Kidney (tissue), 14 donors: ENCODE data around the gene CDH8. TPM values are rescaled to one million over a fixed set of nuclear protein-coding genes. Genes with fewer than 3 reads are reported as not detected.

ENCODE experiments used
- DNase-seq, 5 donors: peaks; one replicate each; pipeline ENCODE4 v3.0.0-alpha.2; 2013 to 2020
- FAIRE-seq: peaks from 2 replicates; lab custom pipeline; 2012; peaks lifted over from hg19 to GRCh38; lab: Jason Lieb, UNC
- H3K27ac ChIP-seq, 2 donors: one replicate each; pipeline ENCODE4 v1.7.0; 2013; ENCODE audit warnings: low read depth in 2 of 2, low read length in 2 of 2, inconsistent platforms in 1 of 2
- H3K27me3 ChIP-seq: one replicate; pipeline ENCODE4 v1.7.1; 2013; ENCODE audit warnings: low read length, inconsistent platforms; ENCODE audit not compliant: control insufficient read depth, insufficient read depth
- H3K36me3 ChIP-seq, 3 donors: one replicate each; pipeline versions ENCODE4 v1.7.0 to v1.7.1; 2013; ENCODE audit warnings: low read length in 3 of 3, control low read depth in 1 of 3, inconsistent platforms in 1 of 3; ENCODE audit not compliant: insufficient read depth in 3 of 3, control insufficient read depth in 2 of 3
- H3K4me1 ChIP-seq, 3 donors: one replicate each; pipeline versions ENCODE4 v1.7.0 to v1.7.1; 2013; ENCODE audit warnings: low read length in 3 of 3, inconsistent platforms in 1 of 3, low read depth in 1 of 3; ENCODE audit not compliant: control insufficient read depth in 2 of 3, insufficient read depth in 2 of 3
- H3K4me3 ChIP-seq, 3 donors: one replicate each; pipeline versions ENCODE4 v1.7.0 to v1.8.1; 2013; ENCODE audit warnings: low read length in 3 of 3, control low read depth in 1 of 3, inconsistent platforms in 1 of 3
- H3K9ac ChIP-seq, 3 donors: one replicate each; pipeline versions ENCODE4 v1.7.0 to v1.7.1; 2013; ENCODE audit warnings: low read length in 3 of 3, control low read depth in 1 of 3, inconsistent platforms in 1 of 3
- H3K9me3 ChIP-seq, 3 donors: one replicate each; pipeline versions ENCODE4 v1.7.0 to v1.7.1; 2013; ENCODE audit warnings: low read length in 3 of 3, control low read depth in 1 of 3, inconsistent platforms in 1 of 3; ENCODE audit not compliant: control insufficient read depth in 2 of 3, insufficient read depth in 1 of 3
- CTCF ChIP-seq: IDR thresholded peaks from 3 replicates; pipeline ENCODE4 v1.5.1; 2012; ENCODE audit warnings: mild to moderate bottlenecking, moderate library complexity, borderline replicate concordance; ENCODE audit not compliant: insufficient read depth; ENCODE audit errors: extremely low read depth
- intact Hi-C: fragments of 100-400 bp; cut with DNase I; formaldehyde crosslinking; loops from one replicate; pipeline ENCODE4 v1.11.1; 2022
- polyA plus RNA-seq: library from polyadenylated mRNA; stranded (reverse); fragments of 350-450 nt; fragmentation: Illumina TruSeq; extraction: RNeasy Lipid Tissue Mini Kit (QIAGEN cat#74804); gene quantifications from one replicate; pipeline ENCODE4 v1.2.3, GENCODE V29; 2014; ENCODE audit warnings: low read depth, low replicate concordance; ENCODE audit not compliant: insufficient read depth
- total RNA-seq: library from RNA; stranded (reverse); fragmentation: NEBNext Ultra II Directional; extraction: Animal tissue kit (Norgen Biotek cat#: 25700); gene quantifications from one replicate; pipeline ENCODE4 v1.2.1, GENCODE V29; 2021
- donor health status: control.
- donor health status: control.
- donor health status: control.
- donor health status: control.
- donor health status: control.
- donor health status: DM: yes; HTN: yes; CAD: no.
- donor health status: Normal renal cell carcinoma (clear cell type).

CDH8 gene
- total and polyA plus RNA-seq, 2 donors from 2014 or later: 0.19 TPM; not detected in 1

DNA sequence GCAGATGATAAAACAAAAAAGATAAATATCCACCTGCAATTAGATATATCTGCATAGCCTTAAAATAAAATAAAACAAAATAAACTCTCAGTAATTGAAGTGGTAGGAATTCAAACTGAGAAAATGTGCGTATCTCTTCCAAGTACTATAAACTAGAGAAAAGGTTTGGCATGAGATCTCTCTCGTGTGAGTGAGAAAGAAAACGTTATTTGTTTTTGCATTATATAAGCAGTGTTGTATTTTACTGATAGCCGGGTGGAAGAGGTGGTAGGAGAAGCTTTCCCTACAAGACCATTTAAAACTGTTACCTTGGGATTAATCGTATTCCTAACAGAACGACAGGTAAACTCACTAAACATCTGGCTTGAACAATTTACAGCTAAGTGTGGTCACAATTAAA is 15.6 kb downstream of the CDH8 start:
- H3K27me3 ChIP-seq: no peaks in the 10 kb centered on the region
- H3K9ac ChIP-seq: no peak overlapping the region
- H3K4me1 ChIP-seq: no peaks in the 10 kb centered on the region
- intact Hi-C loops: no loop called here
- no peak for TF ChIP-seq CTCF
- H3K27ac ChIP-seq: no peak overlapping the region
- FAIRE-seq (no peak), DNase-seq (no peak)
- no peaks in the 10 kb centered on the region for H3K9me3 ChIP-seq
- H3K36me3 ChIP-seq: no peaks in the 10 kb centered on the region
- H3K4me3 ChIP-seq: no peak overlapping the region

GRCh38 chr16:62019851-62020250 is 16.4 kb downstream of the CDH8 start:
- Histone ChIP-seq H3K27me3 (no peaks in the 10 kb centered on the region), H3K36me3 (no peaks in the 10 kb centered on the region), H3K27ac (no peak overlapping the region), H3K4me1 (no peaks in the 10 kb centered on the region), H3K4me3 (no peak overlapping the region), H3K9ac (no peak overlapping the region), H3K9me3 (no peaks in the 10 kb centered on the region)
- intact Hi-C loops: no loop called here
- no peak for TF ChIP-seq CTCF
- FAIRE-seq (no peak), DNase-seq (no peak)

GRCh38 chr16:62018301-62019060 is 17.8 kb downstream of the CDH8 start:
- H3K27me3 ChIP-seq: no peaks in the 10 kb centered on the region
- no peaks in the 10 kb centered on the region for H3K9me3 ChIP-seq
- FAIRE-seq: no peak
- no peak for DNase-seq
- intact Hi-C loops: no loop called here
- no peaks in the 10 kb centered on the region for H3K4me1 ChIP-seq
- H3K9ac ChIP-seq: no peak overlapping the region
- H3K4me3 ChIP-seq: no peak overlapping the region
- H3K36me3 ChIP-seq: no peaks in the 10 kb centered on the region
- no peak overlapping the region for H3K27ac ChIP-seq
- no peak for TF ChIP-seq CTCF
